Panc1 (cell line): ENCODE measurements around the gene PARVB.

Experiments
- POLR2AphosphoS5 ChIP-seq: IDR thresholded peaks from 2 replicates; pipeline ENCODE4 v1.6.1; 2012; ENCODE audit warnings: mild to moderate bottlenecking, low read depth, low read length, moderate library complexity
- TF ChIP-seq, protein P1 (sequence below): fragments of 450-650 bp; IDR thresholded peaks from 2 replicates; pipeline ENCODE4 v1.5.1; 2017; ENCODE audit warnings: mild to moderate bottlenecking

DNA sequence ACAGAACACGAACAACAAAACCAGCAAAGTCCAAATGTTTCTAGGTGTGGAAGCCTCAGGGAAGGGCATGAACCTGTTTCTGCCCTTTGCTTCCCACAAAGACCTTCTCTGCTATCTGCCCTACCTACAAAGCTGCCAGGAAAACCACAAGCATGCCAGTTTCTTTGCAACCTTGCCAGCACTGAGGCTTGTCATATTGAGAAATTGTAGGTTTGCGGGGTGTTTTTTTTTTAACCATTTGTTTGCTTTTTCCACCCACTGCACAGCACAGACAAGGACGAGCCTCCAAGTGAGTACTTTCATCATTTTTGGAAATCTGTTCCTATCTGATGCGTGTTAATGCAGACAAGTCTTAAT, 169.4 kb downstream of the PARVB start:
- TF ChIP-seq, protein P1, sequence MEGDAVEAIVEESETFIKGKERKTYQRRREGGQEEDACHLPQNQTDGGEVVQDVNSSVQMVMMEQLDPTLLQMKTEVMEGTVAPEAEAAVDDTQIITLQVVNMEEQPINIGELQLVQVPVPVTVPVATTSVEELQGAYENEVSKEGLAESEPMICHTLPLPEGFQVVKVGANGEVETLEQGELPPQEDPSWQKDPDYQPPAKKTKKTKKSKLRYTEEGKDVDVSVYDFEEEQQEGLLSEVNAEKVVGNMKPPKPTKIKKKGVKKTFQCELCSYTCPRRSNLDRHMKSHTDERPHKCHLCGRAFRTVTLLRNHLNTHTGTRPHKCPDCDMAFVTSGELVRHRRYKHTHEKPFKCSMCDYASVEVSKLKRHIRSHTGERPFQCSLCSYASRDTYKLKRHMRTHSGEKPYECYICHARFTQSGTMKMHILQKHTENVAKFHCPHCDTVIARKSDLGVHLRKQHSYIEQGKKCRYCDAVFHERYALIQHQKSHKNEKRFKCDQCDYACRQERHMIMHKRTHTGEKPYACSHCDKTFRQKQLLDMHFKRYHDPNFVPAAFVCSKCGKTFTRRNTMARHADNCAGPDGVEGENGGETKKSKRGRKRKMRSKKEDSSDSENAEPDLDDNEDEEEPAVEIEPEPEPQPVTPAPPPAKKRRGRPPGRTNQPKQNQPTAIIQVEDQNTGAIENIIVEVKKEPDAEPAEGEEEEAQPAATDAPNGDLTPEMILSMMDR = no peak
- no peak for TF ChIP-seq POLR2AphosphoS5
